ENCODE measurements around the gene PRTG. TPM values are rescaled to one million over a fixed set of nuclear protein-coding genes. Genes with fewer than 3 reads are reported as not detected.

Gene PRTG
- total RNA-seq, 4 donors from 2014 or later, result 0.05 to 2.0 (median 0.65) TPM

DNA sequence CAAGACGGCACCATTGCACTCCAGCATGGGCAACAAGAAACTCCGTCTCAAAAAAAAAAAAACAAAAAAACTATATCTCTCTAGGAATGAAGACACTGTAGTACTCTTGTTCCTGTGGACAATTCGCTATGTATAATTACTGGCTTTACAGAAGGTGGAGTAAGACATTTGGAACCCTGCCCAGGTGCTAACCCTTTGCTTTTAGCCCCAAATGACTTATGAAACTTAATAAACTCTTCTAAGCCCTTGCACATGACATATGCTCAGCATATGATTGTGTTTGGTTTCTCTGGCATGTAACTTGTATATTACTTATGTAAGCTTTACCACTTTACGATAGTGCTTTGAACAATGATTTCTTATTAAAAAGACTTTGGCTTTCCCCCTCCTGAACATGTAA, 27.3 kb upstream of the PRTG start:
- DNase-seq (no peak), ATAC-seq (no peak)
- intact Hi-C loops (cut with DNase I; ENCODE audit: low total_unique reads), result no loop called here
- Histone ChIP-seq H3K27ac (no peak overlapping the region), H3K36me3 (no peaks in the 10 kb centered on the region), H3K27me3 (no peaks in the 10 kb centered on the region), H3K9me3 (no peaks in the 10 kb centered on the region), H3K4me1 (no peaks in the 10 kb centered on the region), H3K4me3 (no peak overlapping the region)
- in situ Hi-C loops (cut with MboI; ENCODE audit: low sequenced_read_pairs in 4 of 4), result no loop called here
- no peak for TF ChIP-seq POLR2A (IDR thresholded peaks at IDR 0.05)
- TF ChIP-seq, protein P1, sequence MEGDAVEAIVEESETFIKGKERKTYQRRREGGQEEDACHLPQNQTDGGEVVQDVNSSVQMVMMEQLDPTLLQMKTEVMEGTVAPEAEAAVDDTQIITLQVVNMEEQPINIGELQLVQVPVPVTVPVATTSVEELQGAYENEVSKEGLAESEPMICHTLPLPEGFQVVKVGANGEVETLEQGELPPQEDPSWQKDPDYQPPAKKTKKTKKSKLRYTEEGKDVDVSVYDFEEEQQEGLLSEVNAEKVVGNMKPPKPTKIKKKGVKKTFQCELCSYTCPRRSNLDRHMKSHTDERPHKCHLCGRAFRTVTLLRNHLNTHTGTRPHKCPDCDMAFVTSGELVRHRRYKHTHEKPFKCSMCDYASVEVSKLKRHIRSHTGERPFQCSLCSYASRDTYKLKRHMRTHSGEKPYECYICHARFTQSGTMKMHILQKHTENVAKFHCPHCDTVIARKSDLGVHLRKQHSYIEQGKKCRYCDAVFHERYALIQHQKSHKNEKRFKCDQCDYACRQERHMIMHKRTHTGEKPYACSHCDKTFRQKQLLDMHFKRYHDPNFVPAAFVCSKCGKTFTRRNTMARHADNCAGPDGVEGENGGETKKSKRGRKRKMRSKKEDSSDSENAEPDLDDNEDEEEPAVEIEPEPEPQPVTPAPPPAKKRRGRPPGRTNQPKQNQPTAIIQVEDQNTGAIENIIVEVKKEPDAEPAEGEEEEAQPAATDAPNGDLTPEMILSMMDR (IDR thresholded peaks at IDR 0.05 in 4 of 5, conservative IDR thresholded peaks at IDR 0.05 in 1 of 5), result no peak

DNA sequence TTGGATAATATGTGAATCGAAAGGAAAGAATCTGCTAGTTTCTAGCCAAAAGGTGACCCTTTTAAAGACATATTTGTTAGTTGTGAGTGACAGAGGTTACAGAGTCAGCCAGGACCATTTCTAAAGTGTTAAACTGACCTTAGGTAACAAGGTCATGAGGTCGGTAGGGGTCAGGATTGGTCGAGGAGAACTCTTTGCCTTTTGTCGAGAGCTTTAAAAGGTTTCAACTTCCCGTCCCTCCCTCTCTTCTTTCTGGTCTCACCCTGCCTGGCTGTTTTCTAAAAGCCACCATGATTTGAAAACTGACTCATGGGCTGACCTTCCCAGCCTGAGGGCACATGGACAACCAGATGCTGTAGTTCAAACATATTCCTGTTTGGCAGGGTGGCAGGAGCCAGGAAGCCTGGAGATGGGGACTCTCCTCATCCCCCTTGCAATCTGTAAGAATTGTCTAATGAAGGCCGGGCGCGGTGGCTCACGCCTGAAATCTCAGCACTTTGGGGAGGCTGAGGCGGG, 25.8 kb upstream of the PRTG start:
- DNase-seq, result no peak
- Histone ChIP-seq H3K27ac (no peak overlapping the region), H3K4me1 (no peaks in the 10 kb centered on the region), H3K36me3 (no peaks in the 10 kb centered on the region), H3K4me3 (no peak overlapping the region), H3K9me3 (no peaks in the 10 kb centered on the region), H3K27me3 (no peaks in the 10 kb centered on the region)
- ATAC-seq, result no peak
- no peak for TF ChIP-seq POLR2A (IDR thresholded peaks at IDR 0.05)
- TF ChIP-seq, protein P1 (IDR thresholded peaks at IDR 0.05 in 4 of 5, conservative IDR thresholded peaks at IDR 0.05 in 1 of 5), result no peak
- in situ Hi-C loops (cut with MboI; ENCODE audit: low sequenced_read_pairs in 4 of 4), result no loop called here
- intact Hi-C loops (cut with DNase I; ENCODE audit: low total_unique reads), result no loop called here

DNA sequence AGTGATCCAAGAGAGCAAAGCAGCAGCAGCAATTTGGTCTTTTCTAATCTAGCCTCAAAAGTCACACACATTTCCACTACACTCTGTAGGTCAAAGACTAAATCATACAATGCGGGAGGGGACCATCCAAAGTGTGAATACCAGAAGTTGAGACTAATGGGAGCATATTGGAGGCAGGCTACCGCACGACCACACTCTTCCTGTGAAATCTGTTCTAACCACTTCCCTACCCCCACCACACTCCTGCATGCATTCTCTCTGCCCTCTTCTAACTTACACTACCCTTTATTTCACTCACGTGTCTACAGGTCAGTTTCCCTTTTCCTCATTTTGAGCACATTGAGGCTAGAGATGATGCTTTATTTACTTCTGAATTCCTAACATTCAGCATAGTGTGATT, 23.7 kb upstream of the PRTG start:
- intact Hi-C loops (cut with DNase I; ENCODE audit: low total_unique reads), result no loop called here
- no peak for TF ChIP-seq POLR2A (IDR thresholded peaks at IDR 0.05)
- TF ChIP-seq, protein P1 (IDR thresholded peaks at IDR 0.05 in 4 of 5, conservative IDR thresholded peaks at IDR 0.05 in 1 of 5), result no peak
- ATAC-seq, result no peak

DNA sequence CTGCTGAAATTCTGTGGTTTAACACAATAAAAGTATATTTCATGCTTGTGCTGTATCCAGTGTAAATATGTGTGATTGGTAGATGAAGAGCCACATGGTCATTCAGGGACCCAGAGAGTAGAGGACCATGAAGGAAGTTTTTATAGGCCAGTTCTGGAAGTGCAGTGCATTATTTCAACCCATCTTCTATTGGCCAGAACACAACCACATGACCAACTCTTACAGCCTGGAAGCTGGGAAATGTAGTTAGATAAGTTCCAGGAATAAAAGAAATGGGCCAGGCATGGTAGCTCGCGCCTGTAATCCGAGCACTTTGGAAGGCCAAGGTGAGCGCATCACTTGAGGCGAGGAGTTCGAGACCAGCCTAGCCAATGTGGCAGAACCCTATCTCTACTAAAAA, 21.4 kb upstream of the PRTG start:
- ATAC-seq, result no peak
- in situ Hi-C loops (cut with MboI; ENCODE audit: low sequenced_read_pairs in 4 of 4), result no loop called here

More for the DNA sequence above, 23.7 kb upstream of the PRTG start:
- Histone ChIP-seq H3K9me3 (no peaks in the 10 kb centered on the region), H3K4me3 (no peak overlapping the region), H3K4me1 (no peaks in the 10 kb centered on the region), H3K27ac (no peak overlapping the region), H3K27me3 (no peaks in the 10 kb centered on the region), H3K36me3 (no peaks in the 10 kb centered on the region)
- in situ Hi-C loops (cut with MboI; ENCODE audit: low sequenced_read_pairs in 4 of 4), result no loop called here
- DNase-seq, result no peak

More for the DNA sequence above, 21.4 kb upstream of the PRTG start:
- H3K4me3 ChIP-seq, result no peak overlapping the region
- no peak overlapping the region for H3K27ac ChIP-seq
- no peaks in the 10 kb centered on the region for H3K9me3 ChIP-seq
- H3K27me3 ChIP-seq, result no peaks in the 10 kb centered on the region
- no peaks in the 10 kb centered on the region for H3K36me3 ChIP-seq
- intact Hi-C loops (cut with DNase I; ENCODE audit: low total_unique reads), result no loop called here
- H3K4me1 ChIP-seq, result no peaks in the 10 kb centered on the region
- TF ChIP-seq, protein P1 (IDR thresholded peaks at IDR 0.05 in 4 of 5, conservative IDR thresholded peaks at IDR 0.05 in 1 of 5), result no peak
- TF ChIP-seq POLR2A (IDR thresholded peaks at IDR 0.05), result no peak
- no peak for DNase-seq
